Sciatic nerve (tissue), 2 donors: ENCODE measurements around the gene ERAL1. TPM values are rescaled to one million over a fixed set of nuclear protein-coding genes. Genes with fewer than 3 reads are reported as not detected.
"Not testable (repeated sequence)": the region's sequence is repeated elsewhere in the genome, so short reads cannot be mapped to it uniquely, and the experiment has no call there.

Experiments used
- ATAC-seq: fragments of 200-7000 bp; cut with Tn5 transposase; one replicate; pipeline ENCODE4 v1.9.1; 2020; ENCODE audit warnings: mild to moderate bottlenecking, moderate library complexity
- DNase-seq: peaks from one replicate; pipeline ENCODE4 v3.0.0-alpha.2; 2020; ENCODE audit warnings: low spot score
- intact Hi-C: fragments of 100-400 bp; cut with DNase I; formaldehyde crosslinking; loops from one replicate; pipeline ENCODE4 v1.14.2; 2022
- total RNA-seq: library from RNA; stranded (reverse); fragmentation: NEBNext Ultra II Directional; extraction: Animal tissue kit (Norgen Biotek cat#: 25700); gene quantifications from one replicate; pipeline ENCODE4 v1.2.1, GENCODE V29; 2021
- donor health status: DM: no; HTN: no; CAD: no.
- donor health status: DM: no; HTN: no; CAD: no.

ERAL1 gene
- total RNA-seq, 1 donor from 2014 or later, result 23.0 TPM

- ATAC-seq, intact Hi-C loops, DNase-seq: not testable (repeated sequence)
Measured at GRCh38 chr17:28846699-28847098, 8.1 kb upstream of the ERAL1 start.

- intact Hi-C loops, ATAC-seq, DNase-seq: not testable (repeated sequence)
Measured at GRCh38 chr17:28848667-28849066, 6.1 kb upstream of the ERAL1 start.

- intact Hi-C loops, result no loop called here
- ATAC-seq, result no peak
- DNase-seq, result no peak
Measured at GRCh38 chr17:28849281-28849680, 5.5 kb upstream of the ERAL1 start.

GRCh38 chr17:28853295-28853694 lies 1.5 kb upstream of the ERAL1 start:
- no peak for ATAC-seq

GRCh38 chr17:28855336-28855679 lies 492 bp downstream of the ERAL1 start:
- intact Hi-C loops, result no loop called here
- ATAC-seq (no peak), DNase-seq (no peak)

More at GRCh38 chr17:28853295-28853694, 1.5 kb upstream of the ERAL1 start:
- intact Hi-C loops, result no loop called here
- no peak for DNase-seq

- no peak for DNase-seq
- intact Hi-C loops, result no loop called here
- no peak for ATAC-seq
Measured at GRCh38 chr17:28856028-28856574, 1.3 kb downstream of the ERAL1 start.

- intact Hi-C loops, result no loop called here
- ATAC-seq (no peak), DNase-seq (no peak)
Measured at GRCh38 chr17:28857905-28858800, 3.3 kb downstream of the ERAL1 start.

GRCh38 chr17:28858801-28859355 lies 4.1 kb downstream of the ERAL1 start:
- ATAC-seq, result no peak
- DNase-seq, result no peak
- intact Hi-C loops, result no loop called here

GRCh38 chr17:28860363-28860808 lies 5.6 kb downstream of the ERAL1 start:
- intact Hi-C loops, result no loop called here
- DNase-seq (no peak), ATAC-seq (no peak)

- intact Hi-C loops, result no loop called here
- DNase-seq (no peak), ATAC-seq (no peak)
Measured at GRCh38 chr17:28861393-28862203, 6.8 kb downstream of the ERAL1 start.

- intact Hi-C loops, result no loop called here
- ATAC-seq (no peak), DNase-seq (no peak)
Measured at GRCh38 chr17:28862561-28862960, 7.7 kb downstream of the ERAL1 start.

GRCh38 chr17:28863953-28864352 lies 9.1 kb downstream of the ERAL1 start:
- ATAC-seq, result no peak
- no peak for DNase-seq
- intact Hi-C loops, result no loop called here

GRCh38 chr17:28864991-28865849 lies 10.4 kb downstream of the ERAL1 start:
- ATAC-seq (no peak), DNase-seq (no peak)
- intact Hi-C loops, result no loop called here

- intact Hi-C loops, result no loop called here
Measured at GRCh38 chr17:28865946-28866752, 11.3 kb downstream of the ERAL1 start.

GRCh38 chr17:28867276-28867675 lies 12.5 kb downstream of the ERAL1 start:
- intact Hi-C loops, result no loop called here
- DNase-seq, result no peak
- ATAC-seq, result no peak

More at GRCh38 chr17:28865946-28866752, 11.3 kb downstream of the ERAL1 start:
- ATAC-seq (no peak), DNase-seq (no peak)

GRCh38 chr17:28871056-28871579 lies 16.3 kb downstream of the ERAL1 start:
- DNase-seq (no peak), ATAC-seq (no peak)
- intact Hi-C loops, result no loop called here

GRCh38 chr17:28873839-28874238 lies 19.0 kb downstream of the ERAL1 start:
- intact Hi-C loops, result no loop called here
- no peak for ATAC-seq
- no peak for DNase-seq
